GM12874 (cell line): Measurements from ENCODE around the gene MYMK.

Source experiments
- TF ChIP-seq, protein P1 (sequence below): IDR thresholded peaks from 2 replicates; pipeline ENCODE4 v1.5.1; 2011; ENCODE audit warnings: low read depth, mild to moderate bottlenecking, control low read depth, low read length, moderate library complexity; ENCODE audit not compliant: insufficient read depth

The MYMK gene

DNA sequence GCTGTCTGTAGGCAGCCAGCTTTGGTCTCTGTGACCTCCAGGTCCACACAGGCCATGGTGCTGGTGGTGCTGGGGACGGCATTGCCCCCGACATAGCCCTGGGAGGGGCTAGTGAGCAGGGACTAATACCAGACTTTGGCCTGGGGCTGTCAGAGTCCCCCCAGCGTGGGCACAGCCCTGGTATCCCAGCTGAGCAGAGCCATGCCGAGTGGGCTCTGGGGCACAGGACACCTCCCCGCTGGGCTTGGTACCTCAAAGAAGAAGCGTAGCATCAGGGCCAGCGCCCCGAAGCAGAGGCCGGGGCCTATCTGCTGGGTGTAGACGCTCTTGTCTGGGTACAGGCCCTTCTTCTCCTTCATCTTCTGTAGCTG, 9.5 kb downstream of the MYMK start:
- TF ChIP-seq, protein P1, sequence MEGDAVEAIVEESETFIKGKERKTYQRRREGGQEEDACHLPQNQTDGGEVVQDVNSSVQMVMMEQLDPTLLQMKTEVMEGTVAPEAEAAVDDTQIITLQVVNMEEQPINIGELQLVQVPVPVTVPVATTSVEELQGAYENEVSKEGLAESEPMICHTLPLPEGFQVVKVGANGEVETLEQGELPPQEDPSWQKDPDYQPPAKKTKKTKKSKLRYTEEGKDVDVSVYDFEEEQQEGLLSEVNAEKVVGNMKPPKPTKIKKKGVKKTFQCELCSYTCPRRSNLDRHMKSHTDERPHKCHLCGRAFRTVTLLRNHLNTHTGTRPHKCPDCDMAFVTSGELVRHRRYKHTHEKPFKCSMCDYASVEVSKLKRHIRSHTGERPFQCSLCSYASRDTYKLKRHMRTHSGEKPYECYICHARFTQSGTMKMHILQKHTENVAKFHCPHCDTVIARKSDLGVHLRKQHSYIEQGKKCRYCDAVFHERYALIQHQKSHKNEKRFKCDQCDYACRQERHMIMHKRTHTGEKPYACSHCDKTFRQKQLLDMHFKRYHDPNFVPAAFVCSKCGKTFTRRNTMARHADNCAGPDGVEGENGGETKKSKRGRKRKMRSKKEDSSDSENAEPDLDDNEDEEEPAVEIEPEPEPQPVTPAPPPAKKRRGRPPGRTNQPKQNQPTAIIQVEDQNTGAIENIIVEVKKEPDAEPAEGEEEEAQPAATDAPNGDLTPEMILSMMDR: no peak

DNA sequence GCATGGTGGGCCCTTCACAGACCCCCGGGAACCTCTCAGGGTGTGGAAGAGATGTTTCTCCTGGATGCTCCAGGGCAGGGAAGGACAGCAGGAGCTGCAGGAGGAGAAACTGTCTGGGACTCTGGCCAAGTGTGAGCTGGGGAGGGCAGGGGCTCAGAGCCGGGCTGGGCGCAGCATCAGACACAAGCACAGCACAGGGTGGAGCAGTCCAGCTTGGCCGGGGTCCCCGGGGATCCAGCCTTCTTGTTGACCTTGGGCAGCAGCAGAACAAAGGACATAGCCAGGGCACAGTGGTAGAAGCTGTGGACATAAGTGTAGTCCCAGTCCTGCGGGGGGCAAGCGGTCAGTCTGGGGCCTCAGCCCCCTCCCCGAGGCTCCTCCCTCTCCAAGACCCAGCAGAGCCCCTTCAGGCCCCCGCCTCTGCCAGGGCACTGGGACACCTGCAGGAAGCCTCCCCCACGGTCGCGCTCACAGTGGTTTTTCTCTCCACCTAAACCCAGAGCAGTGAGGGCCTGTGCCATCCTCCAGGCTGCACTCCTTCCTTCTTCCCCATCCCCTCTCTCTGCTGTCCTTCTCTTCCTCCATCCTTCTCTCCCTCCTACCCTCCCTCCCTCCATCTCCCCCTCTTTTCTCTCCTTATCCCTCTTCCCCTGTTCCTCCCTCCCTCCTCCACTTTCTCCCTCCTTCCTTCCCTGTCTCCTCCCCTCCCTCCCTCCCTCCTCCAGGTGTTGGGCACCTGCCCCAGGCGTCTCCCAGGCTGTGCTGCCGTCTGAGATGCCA, 10.1 kb downstream of the MYMK start:
- TF ChIP-seq, protein P1: no peak

DNA sequence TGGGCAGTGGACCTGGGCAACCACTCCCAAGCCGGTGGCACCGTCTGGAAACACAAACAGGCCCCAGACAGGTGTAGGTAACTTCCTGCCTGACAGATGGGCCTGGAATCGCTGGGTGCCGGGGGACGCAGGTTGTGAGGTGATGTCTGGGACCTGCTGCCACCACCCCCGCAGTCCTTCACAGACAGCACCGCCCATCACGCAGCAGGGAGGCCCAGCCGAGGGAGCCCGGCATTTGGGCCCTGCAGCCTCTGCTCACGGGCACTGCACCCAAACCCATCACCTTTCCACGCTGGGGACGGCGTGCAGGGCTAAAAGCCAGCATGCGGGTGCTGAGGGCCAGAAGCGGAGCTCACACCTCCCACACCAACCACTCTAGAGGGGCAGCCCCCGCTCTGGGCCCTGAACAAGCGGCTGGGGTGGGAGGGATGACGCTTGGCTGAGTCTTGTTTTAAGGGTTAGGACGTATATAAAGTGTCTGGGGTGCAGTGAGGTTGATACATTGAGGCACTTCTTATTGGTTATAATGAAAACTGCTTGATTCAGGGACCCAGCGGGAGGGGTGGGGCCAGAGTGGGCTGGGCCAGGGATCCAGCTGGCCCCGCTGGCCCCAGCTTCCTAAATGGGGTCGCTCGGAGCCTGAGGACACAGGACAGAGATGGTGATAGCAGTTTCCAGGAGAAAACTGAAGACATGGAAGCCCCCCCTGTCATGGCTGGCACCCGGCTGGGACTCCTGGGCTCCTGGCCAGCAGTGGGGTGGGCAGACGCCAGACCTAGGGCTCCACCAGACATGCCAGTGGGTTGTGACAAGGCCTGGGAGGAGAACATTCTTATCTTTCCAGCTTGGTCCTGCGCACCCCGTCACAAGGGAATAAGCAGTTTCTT, 11.3 kb downstream of the MYMK start:
- TF ChIP-seq, protein P1: no peak

DNA sequence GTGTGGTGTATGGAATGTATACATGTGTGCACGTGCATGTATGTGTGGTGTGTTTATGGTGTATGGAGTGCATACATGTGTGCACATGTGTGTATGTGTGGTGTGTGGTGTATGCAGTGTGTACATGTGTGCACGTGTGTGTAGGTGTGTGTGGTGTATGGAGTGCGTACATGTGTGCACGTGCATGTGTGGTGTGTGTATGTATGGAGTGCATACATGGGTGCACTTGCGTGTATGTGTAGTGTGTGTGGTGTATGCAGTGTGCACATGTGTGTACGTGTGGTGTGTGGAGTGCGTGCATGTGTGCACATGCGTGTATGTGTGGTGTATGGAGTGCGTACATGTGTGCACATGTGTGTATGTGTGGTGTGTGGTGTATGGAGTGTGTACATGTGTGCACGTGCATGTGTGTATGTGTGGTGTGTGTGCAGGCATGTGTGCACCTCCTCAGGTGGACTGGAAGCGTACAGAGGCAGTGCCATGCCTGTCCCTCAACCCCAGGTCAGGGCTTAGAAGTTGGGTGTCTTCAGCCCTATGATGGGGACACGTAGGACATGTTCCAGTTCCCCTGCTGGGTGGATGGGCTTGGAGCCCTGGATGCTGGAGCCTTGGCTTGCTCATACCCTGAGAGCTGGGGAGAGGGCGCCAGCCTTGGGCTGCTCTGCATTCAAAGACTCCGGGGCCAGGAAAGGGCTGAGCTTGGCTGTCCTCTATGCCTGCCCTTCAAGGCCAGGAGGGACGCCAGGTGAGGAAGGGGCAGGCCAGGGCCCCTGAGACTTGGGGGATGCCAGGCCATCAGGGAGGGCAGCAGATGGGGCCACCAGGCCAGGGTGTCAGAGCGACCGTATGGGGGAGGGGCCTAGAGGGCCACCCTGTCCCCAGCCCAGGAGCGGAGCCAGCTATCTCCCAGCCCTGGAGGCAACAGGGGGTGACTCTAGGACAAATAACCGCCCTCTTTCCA, 12.2 kb downstream of the MYMK start:
- TF ChIP-seq, protein P1: no peak

DNA sequence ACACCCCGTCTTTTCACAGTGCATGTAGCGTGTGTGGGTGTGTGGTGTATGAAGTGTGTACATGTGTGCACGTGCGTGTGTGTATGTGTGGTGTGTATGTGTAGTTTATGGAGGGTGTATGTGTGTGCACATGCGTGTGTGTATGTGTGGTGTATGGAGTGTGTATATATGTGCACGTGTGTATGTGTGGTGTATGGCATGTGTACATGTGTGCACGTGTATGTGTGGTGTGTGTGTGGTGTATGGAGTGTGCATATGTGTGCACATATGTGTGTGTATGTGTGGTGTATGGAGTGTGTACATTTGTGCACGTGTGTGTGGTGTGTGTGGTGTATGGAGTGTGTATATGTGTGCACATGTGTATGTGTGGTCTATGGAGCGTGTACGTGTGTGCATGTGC, 13.2 kb downstream of the MYMK start:
- TF ChIP-seq, protein P1: no peak

DNA sequence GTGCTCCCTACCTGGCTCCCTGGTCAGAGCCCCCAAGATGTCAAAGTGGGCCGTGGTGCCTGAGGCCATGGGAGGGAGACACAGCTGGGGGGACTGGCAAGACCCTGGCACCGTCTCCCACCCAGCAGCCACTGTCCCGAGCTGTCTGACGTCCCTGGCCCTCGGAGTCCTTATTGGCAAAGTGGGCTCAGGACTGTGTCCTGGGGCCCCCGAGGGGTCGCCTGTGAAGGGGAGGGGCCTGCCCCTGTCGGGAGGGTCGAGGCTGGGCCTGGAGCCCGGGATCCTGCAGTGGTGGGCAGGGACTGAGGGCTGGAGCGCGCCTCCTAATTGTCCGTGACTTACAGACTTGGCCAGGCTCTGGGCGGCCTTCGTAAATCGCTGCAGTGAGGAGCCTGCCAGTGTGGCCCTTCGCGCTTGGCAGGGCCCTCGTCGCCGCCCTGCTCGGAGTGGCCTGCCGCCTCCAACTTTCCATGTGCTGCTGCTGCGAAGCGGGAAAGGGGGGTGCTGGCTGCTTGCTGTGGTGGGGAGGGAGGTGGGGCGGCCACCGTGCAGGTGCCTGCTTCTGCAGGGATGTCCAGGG, 13.7 kb downstream of the MYMK start:
- TF ChIP-seq, protein P1: no peak
